Measurements from ENCODE around the gene CDC45. TPM values are rescaled to one million over a fixed set of nuclear protein-coding genes. Genes with fewer than 3 reads are reported as not detected.
"Not testable (repeated sequence)": the region's sequence is repeated elsewhere in the genome, so short reads cannot be mapped to it uniquely, and the experiment has no call there.

CDC45 gene
- total and polyA plus RNA-seq, 10 donors: 1.5 to 7.3 (median 4.9) TPM

DNA sequence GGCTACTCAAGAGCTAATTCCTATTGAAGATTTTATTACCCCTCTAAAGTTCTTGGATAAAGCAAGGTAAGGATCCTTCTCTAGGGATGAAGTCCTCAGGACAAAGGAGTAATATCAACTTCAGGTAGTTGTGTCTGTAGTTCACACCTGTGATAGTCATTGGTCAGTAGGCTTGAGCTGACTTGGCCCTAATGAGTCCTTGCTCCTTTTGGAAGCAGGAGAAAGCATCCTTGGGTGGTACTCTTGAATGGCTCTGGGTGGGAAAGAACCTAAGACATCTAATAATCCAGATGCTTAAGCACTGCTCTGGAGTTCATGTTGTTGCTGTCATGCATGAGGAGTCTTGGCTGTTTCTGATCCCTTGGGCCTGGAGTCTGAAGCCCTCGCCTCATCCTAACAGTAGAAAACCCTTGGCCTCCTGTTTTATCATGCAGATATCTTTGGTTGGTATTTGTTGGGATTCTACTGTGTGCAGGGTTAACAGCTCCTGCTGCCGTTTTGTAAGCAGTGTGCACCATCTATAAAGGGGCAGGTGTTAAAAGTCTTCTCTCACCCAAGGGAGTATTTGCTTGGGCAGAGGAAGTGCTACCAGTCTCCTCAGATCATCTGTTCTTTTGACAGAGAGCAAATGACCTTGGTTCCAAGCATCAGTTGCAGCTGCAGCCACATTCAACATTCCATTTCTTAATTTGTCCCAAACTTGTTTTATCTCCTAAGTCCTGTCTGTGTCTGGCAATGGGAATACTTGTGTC, 44.7 kb upstream of the CDC45 start:
- H3K27ac ChIP-seq: peak overlapping the region in 4 of 8 donors; percentile 3 to 99 (median 81)
- no peaks in the 10 kb centered on the region for H3K27me3 ChIP-seq (replicated peaks in 1 of 7)
- H3K36me3 ChIP-seq: peaks cover 0 to 57% (median 30%) of the 10 kb centered on the region in 6 donors
- H3K4me1 ChIP-seq: peaks cover 13 to 56% (median 38%) of the 10 kb centered on the region in 6 donors
- H3K4me3 ChIP-seq: no peak overlapping the region
- no peak for DNase-seq
- 50 to 79% (median 75%) methylated on average over 2 of the region's 2 CpGs for WGBS, 5 donors
- TF ChIP-seq, protein P1, sequence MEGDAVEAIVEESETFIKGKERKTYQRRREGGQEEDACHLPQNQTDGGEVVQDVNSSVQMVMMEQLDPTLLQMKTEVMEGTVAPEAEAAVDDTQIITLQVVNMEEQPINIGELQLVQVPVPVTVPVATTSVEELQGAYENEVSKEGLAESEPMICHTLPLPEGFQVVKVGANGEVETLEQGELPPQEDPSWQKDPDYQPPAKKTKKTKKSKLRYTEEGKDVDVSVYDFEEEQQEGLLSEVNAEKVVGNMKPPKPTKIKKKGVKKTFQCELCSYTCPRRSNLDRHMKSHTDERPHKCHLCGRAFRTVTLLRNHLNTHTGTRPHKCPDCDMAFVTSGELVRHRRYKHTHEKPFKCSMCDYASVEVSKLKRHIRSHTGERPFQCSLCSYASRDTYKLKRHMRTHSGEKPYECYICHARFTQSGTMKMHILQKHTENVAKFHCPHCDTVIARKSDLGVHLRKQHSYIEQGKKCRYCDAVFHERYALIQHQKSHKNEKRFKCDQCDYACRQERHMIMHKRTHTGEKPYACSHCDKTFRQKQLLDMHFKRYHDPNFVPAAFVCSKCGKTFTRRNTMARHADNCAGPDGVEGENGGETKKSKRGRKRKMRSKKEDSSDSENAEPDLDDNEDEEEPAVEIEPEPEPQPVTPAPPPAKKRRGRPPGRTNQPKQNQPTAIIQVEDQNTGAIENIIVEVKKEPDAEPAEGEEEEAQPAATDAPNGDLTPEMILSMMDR (IDR thresholded peaks at IDR 0.05 in 8 of 11, conservative IDR thresholded peaks at IDR 0.05 in 3 of 11): no peak
- TF ChIP-seq POLR2A (IDR thresholded peaks at IDR 0.05) (no peak), POLR2AphosphoS5 (IDR thresholded peaks at IDR 0.05) (no peak)
- intact Hi-C loops (cut with DNase I; ENCODE audit: low total_unique reads): no loop called here
- H3K9me3 ChIP-seq: no peaks in the 10 kb centered on the region

DNA sequence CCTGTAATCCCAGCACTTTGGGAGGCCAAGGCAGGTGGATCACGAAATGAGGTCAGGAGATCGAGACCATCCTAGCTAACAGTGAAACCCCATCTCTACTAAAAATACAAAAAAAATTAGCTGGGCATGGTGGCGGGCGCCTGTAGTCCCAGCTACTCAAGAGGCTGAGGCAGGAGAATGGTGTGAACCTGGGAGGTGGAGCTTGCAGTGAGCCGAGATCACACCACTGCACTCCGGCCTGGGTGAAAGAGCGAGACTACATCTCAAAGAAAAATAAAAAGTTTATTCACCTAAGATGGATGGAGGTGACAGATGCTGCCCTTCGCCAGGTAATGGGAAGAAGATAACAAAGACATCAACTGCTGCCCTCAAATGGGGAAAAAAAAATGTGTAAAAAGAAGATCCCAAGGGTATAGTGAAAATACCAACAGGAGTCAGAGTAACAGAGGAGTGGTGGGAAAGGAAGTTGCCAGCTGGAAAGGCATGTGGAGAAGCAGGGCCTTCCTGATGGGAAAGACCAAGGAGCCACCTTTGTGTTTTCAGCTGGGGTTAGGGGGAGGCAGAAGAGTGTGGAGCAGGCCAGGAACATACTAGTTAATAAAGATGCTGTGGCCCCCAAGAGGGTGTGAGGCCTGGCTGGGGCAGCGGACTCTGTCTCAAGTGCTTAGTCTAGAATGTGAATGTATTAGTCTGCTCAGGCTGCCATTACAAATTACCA, 43.1 kb upstream of the CDC45 start:
- H3K27me3 ChIP-seq (replicated peaks in 1 of 7); intact Hi-C loops (cut with DNase I; ENCODE audit: low total_unique reads); DNase-seq; H3K4me3 ChIP-seq; H3K9me3 ChIP-seq; H3K27ac ChIP-seq: not testable (repeated sequence)
- Histone ChIP-seq H3K4me1 (peaks cover 6 to 46% (median 28%) of the 10 kb centered on the region in 6 donors), H3K36me3 (peaks cover 0 to 73% (median 34%) of the 10 kb centered on the region in 6 donors)
- 91 to 96% (median 95%) methylated on average over 9 of the region's 9 CpGs for WGBS, 5 donors

DNA sequence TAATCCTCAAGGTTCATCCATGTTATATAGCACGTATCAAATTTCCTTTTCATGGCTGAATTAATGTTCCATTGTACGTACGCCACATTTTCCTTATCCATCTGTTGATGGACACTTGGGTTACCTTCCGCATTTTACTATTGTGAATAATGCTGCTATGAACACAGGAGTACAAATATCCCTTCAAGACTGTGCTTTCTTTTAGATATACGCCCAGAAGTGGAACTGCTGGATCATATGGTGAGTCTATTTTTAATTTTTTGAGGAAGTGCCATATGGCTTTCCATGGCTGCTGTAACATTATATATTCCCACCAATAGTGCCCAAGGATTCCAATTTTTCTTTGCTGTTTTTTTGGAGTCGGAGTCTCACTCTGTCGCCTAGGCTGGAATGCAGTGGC, 41.4 kb upstream of the CDC45 start:
- TF ChIP-seq POLR2AphosphoS5 (IDR thresholded peaks at IDR 0.05): no peak
- TF ChIP-seq, protein P1 (IDR thresholded peaks at IDR 0.05 in 8 of 11, conservative IDR thresholded peaks at IDR 0.05 in 3 of 11): no peak
- TF ChIP-seq POLR2A (IDR thresholded peaks at IDR 0.05): no peak
- no peak overlapping the region for H3K4me3 ChIP-seq
- H3K27me3 ChIP-seq (replicated peaks in 1 of 7): no peaks in the 10 kb centered on the region
- no peaks in the 10 kb centered on the region for H3K9me3 ChIP-seq
- no peak for DNase-seq
- intact Hi-C loops (cut with DNase I; ENCODE audit: low total_unique reads): no loop called here
- H3K36me3 ChIP-seq: peaks cover 0 to 86% (median 36%) of the 10 kb centered on the region in 6 donors
- no peak overlapping the region for H3K27ac ChIP-seq
- WGBS, 5 donors: 86 to 95% (median 90%) methylated on average over 7 of the region's 7 CpGs
- H3K4me1 ChIP-seq: peaks cover 2 to 54% (median 23%) of the 10 kb centered on the region in 6 donors

DNA sequence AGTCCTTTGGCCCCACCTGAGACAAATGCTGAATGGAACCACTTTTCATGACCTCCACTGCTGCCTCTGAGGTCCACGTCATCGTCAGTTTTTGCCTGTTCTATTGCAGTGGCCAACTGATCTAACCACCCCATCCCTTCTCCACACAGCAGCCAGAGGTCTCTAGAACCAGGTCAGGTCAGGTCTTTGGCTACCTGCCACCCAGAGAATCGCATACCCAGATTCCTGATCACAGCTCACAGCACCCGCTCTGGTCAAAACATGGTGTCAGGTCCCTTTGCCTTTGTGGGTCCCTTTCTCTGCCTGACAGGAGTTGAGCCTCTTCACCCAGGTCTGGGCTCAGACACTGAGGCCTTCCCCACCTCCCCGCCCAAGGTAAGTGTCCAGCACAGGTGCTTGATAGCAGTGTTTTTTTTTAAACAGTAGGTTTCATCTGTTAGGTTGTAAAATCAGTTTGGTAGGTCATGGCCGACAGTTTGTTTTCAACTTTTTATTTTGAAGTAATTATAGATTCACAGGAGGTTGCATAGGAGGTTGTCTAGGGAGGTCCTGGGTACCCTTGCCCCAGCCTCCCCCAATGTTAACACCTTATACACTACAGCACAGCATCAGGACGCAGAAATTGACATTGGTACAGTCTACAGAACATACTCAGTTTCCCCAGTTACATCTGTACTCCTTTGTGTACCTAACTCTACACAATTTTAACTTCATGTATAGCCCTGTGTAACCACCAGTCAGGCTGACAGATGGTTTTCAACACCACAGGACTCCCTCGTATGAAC, 39.1 kb upstream of the CDC45 start:
- Histone ChIP-seq H3K36me3 (peaks cover 0 to 87% (median 36%) of the 10 kb centered on the region in 6 donors), H3K4me3 (no peak overlapping the region), H3K9me3 (no peaks in the 10 kb centered on the region), H3K27ac (no peak overlapping the region), H3K4me1 (peaks cover 0 to 54% (median 16%) of the 10 kb centered on the region in 6 donors), H3K27me3 (replicated peaks in 1 of 7) (no peaks in the 10 kb centered on the region)
- WGBS, 5 donors: 79 to 95% (median 91%) methylated on average over 7 to 8 of the region's 8 CpGs
- TF ChIP-seq, protein P1 (IDR thresholded peaks at IDR 0.05 in 8 of 11, conservative IDR thresholded peaks at IDR 0.05 in 3 of 11): no peak
- TF ChIP-seq POLR2A (IDR thresholded peaks at IDR 0.05) (no peak), POLR2AphosphoS5 (IDR thresholded peaks at IDR 0.05) (no peak)
- DNase-seq: no peak
- intact Hi-C loops (cut with DNase I; ENCODE audit: low total_unique reads): loop anchor here (10.0 kb wide), 1 partner anchor 146 kb away; the partner anchor contains the start of gene CLTCL1
